Measurements from ENCODE around the gene SHANK1. TPM values are rescaled to one million over a fixed set of nuclear protein-coding genes. Genes with fewer than 3 reads are reported as not detected.

SHANK1 gene
- total and polyA plus RNA-seq, 2 of the 13 experiments (the other 11 are each of a cell fraction or from before 2014, with no cell fraction given) = not detected

GRCh38 chr19:50753879-50754278, 34.3 kb upstream of the SHANK1 start:
- CTCF ChIA-PET (ENCODE audit: low intra/inter-chr PET ratio, low total read pairs) = no interaction called here
- no peak for FAIRE-seq

GRCh38 chr19:50750010-50750409, 30.4 kb upstream of the SHANK1 start:
- no peak overlapping the region for H3K27ac ChIP-seq (ENCODE audit: extremely low read length, insufficient read depth, low read length)
- ATAC-seq (no peak), DNase-seq (ENCODE audit: low spot score) (no peak), FAIRE-seq (no peak)
- H3K27me3 ChIP-seq (ENCODE audit: control insufficient read depth in 1 of 2, insufficient read depth in 2 of 2, low read length in 2 of 2) = peaks cover 2 to 3% of the 10 kb centered on the region in 2 experiments; a peak in 2 of 5 replicates
- H3K4me2 ChIP-seq (ENCODE audit: low read depth, low read length) = no peak overlapping the region
- in situ Hi-C loops (cut with HindIII; ENCODE audit: extremely low pct_ligation_motif_present, low pct_unique_long_range_greater_than_20kb) (no loop called here), intact Hi-C loops (cut with micrococcal nuclease; ENCODE audit: unreplicated experiment) (no loop called here)
- POLR2A ChIA-PET = no interaction called here
- no peak overlapping the region for H3K9ac ChIP-seq (ENCODE audit: insufficient read depth, low read depth, low read length)
- H4K20me1 ChIP-seq (ENCODE audit: insufficient read depth, low read length) = no peaks in the 10 kb centered on the region
- no peaks in the 10 kb centered on the region for H3K4me1 ChIP-seq (ENCODE audit: insufficient read depth, low read length)
- no peak overlapping the region for H2AFZ ChIP-seq (ENCODE audit: low read length)
- CTCF ChIA-PET (ENCODE audit: low intra/inter-chr PET ratio, low total read pairs) = no interaction called here
- WGBS (ENCODE audit: low lambda C conversion rate) = 10% methylated on average over 15 of the region's 15 CpGs
- BruUV-seq (replicated peaks) = no TSS peak
- H3K9me3 ChIP-seq (ENCODE audit: low read length) = no peaks in the 10 kb centered on the region
- H3K4me3 ChIP-seq (replicated peaks in 1 of 3; ENCODE audit: insufficient read depth in 1 of 3, low read depth in 2 of 3, low read length in 3 of 3) = no peak overlapping the region
- no peaks in the 10 kb centered on the region for H3K36me3 ChIP-seq (replicated peaks in 1 of 2; ENCODE audit: control insufficient read depth in 1 of 2, insufficient read depth in 2 of 2, low read length in 2 of 2)
- H3K79me2 ChIP-seq (ENCODE audit: insufficient read depth, low read length) = no peaks in the 10 kb centered on the region
- TF ChIP-seq RBFOX2 (IDR thresholded peaks at IDR 0.05; ENCODE audit: low read depth, low read length) (no peak), HINFP (CRISPR knock-in tag; IDR thresholded peaks at IDR 0.05; ENCODE audit: low read depth) (no peak), ZNF468 (CRISPR knock-in tag; IDR thresholded peaks at IDR 0.05) (no peak), ZNF160 (CRISPR knock-in tag; IDR thresholded peaks at IDR 0.05) (no peak), PAX8 (CRISPR knock-in tag; IDR thresholded peaks at IDR 0.05; ENCODE audit: borderline replicate concordance) (no peak), POLR2A (IDR thresholded peaks at IDR 0.05; ENCODE audit: insufficient read depth in 1 of 2, low read depth in 2 of 2, low read length in 2 of 2) (no peak), ARID5B (CRISPR knock-in tag; IDR thresholded peaks at IDR 0.05) (no peak), MXD1 (CRISPR knock-in tag; IDR thresholded peaks at IDR 0.05) (no peak)

More at GRCh38 chr19:50753879-50754278, 34.3 kb upstream of the SHANK1 start:
- intact Hi-C loops (cut with micrococcal nuclease; ENCODE audit: unreplicated experiment) (no loop called here), in situ Hi-C loops (cut with HindIII; ENCODE audit: extremely low pct_ligation_motif_present, low pct_unique_long_range_greater_than_20kb) (no loop called here)
- no peak overlapping the region for H3K4me2 ChIP-seq (ENCODE audit: low read depth, low read length)
- H3K27ac ChIP-seq (ENCODE audit: extremely low read length, insufficient read depth, low read length) = no peak overlapping the region
- TF ChIP-seq ZNF558 (CRISPR knock-in tag; IDR thresholded peaks at IDR 0.05; ENCODE audit: borderline replicate concordance) (no peak), CSRNP2 (CRISPR knock-in tag; conservative IDR thresholded peaks at IDR 0.05; ENCODE audit: low read depth) (no peak), ETV5 (CRISPR knock-in tag; IDR thresholded peaks at IDR 0.05; ENCODE audit: borderline replicate concordance) (no peak)
- WGBS (ENCODE audit: low lambda C conversion rate) = 1% methylated on average over 4 of the region's 4 CpGs
- H3K27me3 ChIP-seq (ENCODE audit: control insufficient read depth in 1 of 2, insufficient read depth in 2 of 2, low read length in 2 of 2) = peaks cover 2 to 3% of the 10 kb centered on the region in 2 experiments; a peak in 2 of 5 replicates
- H3K79me2 ChIP-seq (ENCODE audit: insufficient read depth, low read length) = no peaks in the 10 kb centered on the region
- H3K4me3 ChIP-seq (replicated peaks in 1 of 3; ENCODE audit: insufficient read depth in 1 of 3, low read depth in 2 of 3, low read length in 3 of 3) = no peak overlapping the region
- no peaks in the 10 kb centered on the region for H3K4me1 ChIP-seq (ENCODE audit: insufficient read depth, low read length)
- no peaks in the 10 kb centered on the region for H3K36me3 ChIP-seq (replicated peaks in 1 of 2; ENCODE audit: control insufficient read depth in 1 of 2, insufficient read depth in 2 of 2, low read length in 2 of 2)
- no peak overlapping the region for H2AFZ ChIP-seq (ENCODE audit: low read length)
- H4K20me1 ChIP-seq (ENCODE audit: insufficient read depth, low read length) = no peaks in the 10 kb centered on the region
- no peaks in the 10 kb centered on the region for H3K9me3 ChIP-seq (ENCODE audit: low read length)
- ATAC-seq (no peak), DNase-seq (ENCODE audit: low spot score) (no peak)
- POLR2A ChIA-PET = no interaction called here
- no peak overlapping the region for H3K9ac ChIP-seq (ENCODE audit: insufficient read depth, low read depth, low read length)
- BruUV-seq (replicated peaks) = no TSS peak

Measured in HepG2 (cell line).